IMR-90 (cell line): ENCODE measurements around the gene ELMO1. TPM values are rescaled to one million over a fixed set of nuclear protein-coding genes. Genes with fewer than 3 reads are reported as not detected.

Experiments
- ATAC-seq: fragments of 200-7000 bp; cut with Tn5 transposase; 2 replicates; pipeline ENCODE4 v1.9.1; 2020; ENCODE audit warnings: low read depth, mild to moderate bottlenecking, moderate library complexity
- BruUV-seq: library from RNA; stranded (reverse); fragments of 400-500 nt; replicated peaks from 2 replicates; lab custom pipeline; 2021; lab: Mats Ljungman, UMichigan
- CTCF ChIA-PET: fragments of 300-600 bp; formaldehyde crosslinking; extraction: SDS; loops from one replicate; lab custom pipeline; 2021; ENCODE audit warnings: antibody characterized with exemption; lab: Yijun Ruan, JAX
- POLR2A ChIA-PET: fragments of 300-600 bp; sonication (Branson Sonifier 250); formaldehyde crosslinking; loops from one replicate; lab custom pipeline; 2022; ENCODE audit warnings: antibody characterized with exemption; ENCODE audit not compliant: unreplicated experiment; lab: Charles Lee
- DNase-seq: peaks from one replicate; pipeline ENCODE4 v3.0.0; 2013
- H2AFZ ChIP-seq: replicated peaks from 2 replicates; pipeline ENCODE3; 2013; ENCODE audit warnings: low read length, mild to moderate bottlenecking; ENCODE audit not compliant: poor library complexity
- H2AK5ac ChIP-seq: 2 replicates; pipeline ENCODE4 v1.6.1; 2013; ENCODE audit warnings: low read depth, low read length, inconsistent platforms
- H2AK9ac ChIP-seq: replicated peaks from 2 replicates; pipeline ENCODE3; 2013; ENCODE audit warnings: mild to moderate bottlenecking, low read depth, low read length, moderate library complexity; ENCODE audit not compliant: poor library complexity
- H2BK120ac ChIP-seq: 2 replicates; pipeline ENCODE4 v1.6.1; 2013; ENCODE audit warnings: low read depth, low read length, inconsistent platforms
- H2BK15ac ChIP-seq: 3 replicates; pipeline ENCODE4 v1.6.1; 2013; ENCODE audit warnings: low read depth, low read length, inconsistent platforms
- H2BK20ac ChIP-seq: 2 replicates; pipeline ENCODE4 v1.6.1; 2013; ENCODE audit warnings: low read depth, mild to moderate bottlenecking, inconsistent platforms, low read length, moderate library complexity
- H2BK5ac ChIP-seq: 2 replicates; pipeline ENCODE4 v1.6.1; 2013; ENCODE audit warnings: mild to moderate bottlenecking, low read depth, low read length, inconsistent platforms; ENCODE audit not compliant: poor library complexity, severe bottlenecking
- H3K14ac ChIP-seq: replicated peaks from 2 replicates; pipeline ENCODE4 v1.6.1; 2013; ENCODE audit warnings: low read depth, low read length, inconsistent platforms
- H3K18ac ChIP-seq: 2 replicates; pipeline ENCODE4 v1.6.1; 2013; ENCODE audit warnings: low read depth, low read length, control low read depth
- H3K23ac ChIP-seq: 2 replicates; pipeline ENCODE4 v1.6.1; 2013; ENCODE audit warnings: low read depth, low read length, inconsistent platforms
- H3K27ac ChIP-seq: 2 replicates; pipeline ENCODE4 v1.5.1; 2013; ENCODE audit warnings: mild to moderate bottlenecking, control low read depth, low read length; ENCODE audit not compliant: insufficient read depth
- H3K27me3 ChIP-seq: 2 replicates; pipeline ENCODE4 v1.6.1; 2013; ENCODE audit warnings: low read length; ENCODE audit not compliant: control insufficient read depth, insufficient read depth
- H3K36me3 ChIP-seq: 2 replicates; pipeline ENCODE4 v1.6.1; 2013; ENCODE audit warnings: low read length, mixed read lengths; ENCODE audit not compliant: control insufficient read depth, insufficient read depth
- H3K4ac ChIP-seq: 2 replicates; pipeline ENCODE4 v1.6.1; 2013; ENCODE audit warnings: low read depth, low read length, inconsistent platforms
- H3K4me1 ChIP-seq: 2 replicates; pipeline ENCODE4 v1.6.1; 2013; ENCODE audit warnings: low read length, mixed read lengths; ENCODE audit not compliant: control insufficient read depth, insufficient read depth
- H3K4me2 ChIP-seq: 2 replicates; pipeline ENCODE4 v1.6.1; 2013; ENCODE audit warnings: low read depth, mild to moderate bottlenecking, control low read depth, low read length, moderate library complexity
- H3K4me3 ChIP-seq: 2 replicates; pipeline ENCODE4 v1.5.1; 2013; ENCODE audit warnings: low read depth, mild to moderate bottlenecking, control low read depth, low read length, moderate library complexity; ENCODE audit not compliant: insufficient read depth
- H3K56ac ChIP-seq: 2 replicates; pipeline ENCODE4 v1.6.1; 2013; ENCODE audit warnings: low read length, inconsistent platforms; ENCODE audit not compliant: insufficient read depth; ENCODE audit errors: extremely low read depth
- H3K79me1 ChIP-seq, 2 experiments: 2 replicates each; pipeline ENCODE4 v1.6.1; 2013; ENCODE audit warnings: low read length in 2 of 2, inconsistent platforms in 1 of 2, low read depth in 1 of 2
- H3K9ac ChIP-seq: 2 replicates; pipeline ENCODE4 v1.6.1; 2013; ENCODE audit warnings: low read depth, low read length, control low read depth
- H3K9me1 ChIP-seq: 2 replicates; pipeline ENCODE4 v1.6.1; 2013; ENCODE audit warnings: low read length, inconsistent platforms; ENCODE audit not compliant: insufficient read depth
- H3K9me3 ChIP-seq: 2 replicates; pipeline ENCODE4 v1.6.1; 2013; ENCODE audit warnings: low read length; ENCODE audit not compliant: control insufficient read depth, insufficient read depth
- H4K20me1 ChIP-seq: 2 replicates; pipeline ENCODE4 v1.6.1; 2013; ENCODE audit warnings: low read length, inconsistent platforms; ENCODE audit not compliant: insufficient read depth
- H4K5ac ChIP-seq: 2 replicates; pipeline ENCODE4 v1.6.1; 2013; ENCODE audit warnings: mild to moderate bottlenecking, low read depth, low read length, control low read depth
- H4K8ac ChIP-seq, 2 experiments: 2 replicates each; pipeline ENCODE4 v1.6.1; 2013; ENCODE audit warnings: low read depth in 2 of 2, low read length in 2 of 2, control low read depth in 1 of 2, inconsistent platforms in 1 of 2
- H4K91ac ChIP-seq: 2 replicates; pipeline ENCODE4 v1.6.1; 2013; ENCODE audit warnings: low read depth, low read length, inconsistent platforms; ENCODE audit not compliant: insufficient read depth
- BHLHE40 ChIP-seq: fragments of 150-350 bp; IDR thresholded peaks from 2 replicates; pipeline ENCODE4 v1.6.1; 2016; ENCODE audit warnings: mild to moderate bottlenecking, low read depth, low read length
- CEBPB ChIP-seq: IDR thresholded peaks from 2 replicates; pipeline ENCODE4 v1.6.1; 2012; ENCODE audit warnings: low read depth, low read length, improper control_type of control experiment
- CHD1 ChIP-seq: IDR thresholded peaks from 2 replicates; pipeline ENCODE4 v1.6.1; 2012; ENCODE audit warnings: low read depth, low read length, improper control_type of control experiment
- CTCF ChIP-seq: conservative IDR thresholded peaks from 2 replicates; pipeline ENCODE4 v1.5.1; 2012; ENCODE audit warnings: mild to moderate bottlenecking, low read depth, low read length, improper control_type of control experiment
- FOS ChIP-seq: fragments of 150-350 bp; IDR thresholded peaks from 2 replicates; pipeline ENCODE4 v1.6.1; 2016; ENCODE audit warnings: low read depth, low read length
- MAFK ChIP-seq: IDR thresholded peaks from 2 replicates; pipeline ENCODE4 v1.6.1; 2012; ENCODE audit warnings: low read depth, low read length, improper control_type of control experiment
- MAZ ChIP-seq: IDR thresholded peaks from 2 replicates; pipeline ENCODE4 v1.6.1; 2012; ENCODE audit warnings: low read depth, mild to moderate bottlenecking, low read length, improper control_type of control experiment, moderate library complexity, borderline replicate concordance
- MXI1 ChIP-seq: IDR thresholded peaks from 2 replicates; pipeline ENCODE4 v1.6.1; 2012; ENCODE audit warnings: low read depth, mild to moderate bottlenecking, low read length, moderate library complexity, borderline replicate concordance
- NFE2L2 ChIP-seq: fragments of 150-350 bp; IDR thresholded peaks from 2 replicates; pipeline ENCODE4 v1.6.1; 2016; ENCODE audit warnings: low read depth, mild to moderate bottlenecking, low read length
- POLR2A ChIP-seq: IDR thresholded peaks from 2 replicates; pipeline ENCODE4 v1.6.1; 2012; ENCODE audit warnings: mild to moderate bottlenecking, low read depth, low read length
- RAD21 ChIP-seq: IDR thresholded peaks from 2 replicates; pipeline ENCODE4 v1.6.1; 2012; ENCODE audit warnings: low read length, improper control_type of control experiment
- RCOR1 ChIP-seq: IDR thresholded peaks from 2 replicates; pipeline ENCODE4 v1.6.1; 2012; ENCODE audit warnings: mild to moderate bottlenecking, low read length, improper control_type of control experiment; ENCODE audit not compliant: insufficient replicate concordance
- RFX5 ChIP-seq: IDR thresholded peaks from 2 replicates; pipeline ENCODE4 v1.8.0; 2012; ENCODE audit warnings: low read depth, mild to moderate bottlenecking, low read length, moderate library complexity
- SMC3 ChIP-seq: fragments of 150-350 bp; IDR thresholded peaks from 2 replicates; pipeline ENCODE4 v1.6.1; 2016; ENCODE audit warnings: low read depth, mild to moderate bottlenecking, antibody characterized with exemption, low read length, moderate library complexity
- USF2 ChIP-seq: fragments of 150-350 bp; IDR thresholded peaks from 2 replicates; pipeline ENCODE4 v1.6.1; 2017; ENCODE audit warnings: mild to moderate bottlenecking, antibody characterized with exemption, low read length, low read depth
- WGBS, 2 experiments: methylation state at CpG; one replicate each; pipeline versions ENCODE4 v1.1.5 to v1.1.7; 2013; ENCODE audit warnings: missing lambda C conversion rate in 2 of 2; ENCODE audit not compliant: insufficient read length in 1 of 2; ENCODE audit errors: extremely low coverage in 2 of 2; 5-methylcytosine and 5-hydroxymethylcytosine counted together
- dilution Hi-C: fragments of 300-500 bp; cut with HindIII; formaldehyde crosslinking; loops from one replicate; pipeline ENCODE4 v1.14.3; 2018; ENCODE audit warnings: low sequenced_read_pairs; ENCODE audit not compliant: unreplicated experiment
- in situ Hi-C: fragments of 300-500 bp; cut with MboI; formaldehyde crosslinking; loops from 3 replicates; pipeline ENCODE4 v1.14.3; 2019; ENCODE audit warnings: low sequenced_read_pairs, inconsistent platforms, mixed read lengths
- intact Hi-C: fragments of 100-400 bp; cut with micrococcal nuclease; formaldehyde crosslinking; loops from 2 replicates; pipeline ENCODE4 v1.10.0; 2022
- polyA plus RNA-seq, 3 experiments: library from polyadenylated mRNA; depleted of rRNA; stranded (reverse); fragments of >200 nt; gene quantifications; 2 replicates each; pipeline ENCODE4 v1.2.3, GENCODE V29; 2012; ENCODE audit warnings: low replicate concordance in 1 of 3
- total RNA-seq: library from RNA; depleted of rRNA; stranded (reverse); fragments of >200 nt; gene quantifications from 2 replicates; pipeline ENCODE4 v1.2.3, GENCODE V29; 2012
- TF ChIP-seq, protein P1 (sequence below): fragments of 150-350 bp; IDR thresholded peaks from 2 replicates; pipeline ENCODE4 v1.6.1; 2016; ENCODE audit warnings: low read depth, mild to moderate bottlenecking, low read length, moderate library complexity, borderline replicate concordance

ELMO1 gene
- total and polyA plus RNA-seq, 2 of the 4 experiments (the other 2 are of a cell fraction), result 0.03 TPM; not detected in 1

- DNase-seq, result no peak
- Histone ChIP-seq H4K5ac (no peak overlapping the region), H2AFZ (no peak overlapping the region), H3K36me3 (no peaks in the 10 kb centered on the region), H3K4me3 (no peak overlapping the region), H3K79me1 (no peaks in the 10 kb centered on the region), H3K4me1 (no peaks in the 10 kb centered on the region), H3K18ac (no peak overlapping the region), H2BK5ac (no peak overlapping the region), H3K9me1 (no peaks in the 10 kb centered on the region), H2BK15ac (no peak overlapping the region), H3K27me3 (no peaks in the 10 kb centered on the region), H3K23ac (no peak overlapping the region), H3K56ac (no peak overlapping the region), H4K91ac (no peak overlapping the region), H3K27ac (no peak overlapping the region), H4K20me1 (no peaks in the 10 kb centered on the region), H2BK20ac (no peak overlapping the region), H3K4ac (no peak overlapping the region), H4K8ac (no peak overlapping the region), H2AK5ac (no peak overlapping the region), H3K9me3 (no peaks in the 10 kb centered on the region), H2AK9ac (no peak overlapping the region), H3K14ac (no peak overlapping the region), H2BK120ac (no peak overlapping the region), H3K9ac (no peak overlapping the region), H3K4me2 (no peak overlapping the region)
- ChIA-PET POLR2A (no interaction called here), CTCF (no interaction called here)
- TF ChIP-seq USF2 (no peak), CTCF (no peak), FOS (no peak), RFX5 (no peak), NFE2L2 (no peak), RAD21 (no peak), MAFK (no peak), CEBPB (no peak), BHLHE40 (no peak), MXI1 (no peak), SMC3 (no peak), MAZ (no peak), CHD1 (no peak), POLR2A (no peak), RCOR1 (no peak)
- TF ChIP-seq, protein P1, sequence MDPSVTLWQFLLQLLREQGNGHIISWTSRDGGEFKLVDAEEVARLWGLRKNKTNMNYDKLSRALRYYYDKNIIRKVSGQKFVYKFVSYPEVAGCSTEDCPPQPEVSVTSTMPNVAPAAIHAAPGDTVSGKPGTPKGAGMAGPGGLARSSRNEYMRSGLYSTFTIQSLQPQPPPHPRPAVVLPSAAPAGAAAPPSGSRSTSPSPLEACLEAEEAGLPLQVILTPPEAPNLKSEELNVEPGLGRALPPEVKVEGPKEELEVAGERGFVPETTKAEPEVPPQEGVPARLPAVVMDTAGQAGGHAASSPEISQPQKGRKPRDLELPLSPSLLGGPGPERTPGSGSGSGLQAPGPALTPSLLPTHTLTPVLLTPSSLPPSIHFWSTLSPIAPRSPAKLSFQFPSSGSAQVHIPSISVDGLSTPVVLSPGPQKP, result no peak
- intact Hi-C loops (no loop called here), in situ Hi-C loops (no loop called here), dilution Hi-C loops (no loop called here)
- BruUV-seq, result no TSS peak
- WGBS, 2 experiments, result no CpG with 5 or more reads among the region's 3 CpGs
- ATAC-seq, result no peak
These were observed 568.6 kb downstream of the ELMO1 start for GRCh38 chr7:36880108-36880507.
